ENCODE data around the gene DIDO1. TPM values are rescaled to one million over a fixed set of nuclear protein-coding genes. Genes with fewer than 3 reads are reported as not detected.

The DIDO1 gene
- total RNA-seq, 1 experiment from 2014 or later, result 85.9 TPM

- Histone ChIP-seq H4K91ac (ENCODE audit: insufficient read length, low read depth, low read length) (no peak overlapping the region), H3K18ac (ENCODE audit: insufficient read length, low read depth, low read length) (no peak overlapping the region), H2BK120ac (ENCODE audit: low read depth, low read length, poor library complexity, severe bottlenecking) (no peak overlapping the region), H2BK20ac (ENCODE audit: low read depth, low read length, poor library complexity, severe bottlenecking) (no peak overlapping the region), H3K56ac (ENCODE audit: insufficient read length, low read depth, low read length) (no peak overlapping the region), H3K79me1 (ENCODE audit: insufficient read depth, low read depth, low read length, poor library complexity, severe bottlenecking) (peaks cover 26% of the 10 kb centered on the region), H2AK5ac (ENCODE audit: insufficient read length, low read length) (no peak overlapping the region), H3K4me1 (ENCODE audit: insufficient read depth, low read length) (no peaks in the 10 kb centered on the region; the same call in 1 of the 2 replicates), H3K79me2 (ENCODE audit: insufficient read depth, low read length) (peaks cover 49% of the 10 kb centered on the region; the same call in 1 of the 2 replicates), H2BK5ac (ENCODE audit: insufficient read length, low read length) (no peak overlapping the region), H2BK12ac (ENCODE audit: insufficient read length, low read depth, low read length) (no peak overlapping the region), H3K4me2 (ENCODE audit: insufficient read depth, insufficient read length, low read length) (no peak overlapping the region), H3K23ac (ENCODE audit: insufficient read length, low read depth, low read length) (no peak overlapping the region), H4K8ac (replicated peaks; ENCODE audit: insufficient read length, low read depth, low read length) (no peak overlapping the region), H3K27me3 (ENCODE audit: insufficient read depth, low read length) (no peaks in the 10 kb centered on the region), H3T11ph (ENCODE audit: low read length) (no peak overlapping the region), H3K27ac (ENCODE audit: insufficient read length, low read depth, low read length) (no peak overlapping the region), H2AFZ (ENCODE audit: low read length) (no peak overlapping the region), H3K9ac (ENCODE audit: extremely low read depth, insufficient read length, low read length) (no peak overlapping the region), H4K20me1 (ENCODE audit: control insufficient read depth, insufficient read depth, insufficient read length) (peaks cover 2% of the 10 kb centered on the region), H2BK15ac (ENCODE audit: low read depth, low read length) (no peak overlapping the region), H4K5ac (ENCODE audit: insufficient read length, low read depth, low read length) (no peak overlapping the region), H3K4ac (ENCODE audit: low read depth, low read length) (no peak overlapping the region), H3K14ac (ENCODE audit: insufficient read depth, low read length) (no peak overlapping the region), H3K23me2 (ENCODE audit: insufficient read length, low read depth, low read length, poor library complexity, severe bottlenecking) (no peaks in the 10 kb centered on the region), H3K9me3 (ENCODE audit: control insufficient read depth, low read depth, low read length) (no peaks in the 10 kb centered on the region)
- no CpG with 5 or more reads among the region's 11 CpGs for WGBS (ENCODE audit: extremely low coverage, insufficient read length, low lambda C conversion rate)
- no peaks in the 10 kb centered on the region for H3K9me3 Mint-ChIP-seq
- H3K4me1 Mint-ChIP-seq, result peaks cover 11 to 13% of the 10 kb centered on the region in 2 experiments
- H3K36me3 Mint-ChIP-seq (ENCODE audit: insufficient read depth in 1 of 3, low read depth in 3 of 3), result peaks cover 62 to 80% (median 77%) of the 10 kb centered on the region in 3 experiments
- TF ChIP-seq, protein P1, sequence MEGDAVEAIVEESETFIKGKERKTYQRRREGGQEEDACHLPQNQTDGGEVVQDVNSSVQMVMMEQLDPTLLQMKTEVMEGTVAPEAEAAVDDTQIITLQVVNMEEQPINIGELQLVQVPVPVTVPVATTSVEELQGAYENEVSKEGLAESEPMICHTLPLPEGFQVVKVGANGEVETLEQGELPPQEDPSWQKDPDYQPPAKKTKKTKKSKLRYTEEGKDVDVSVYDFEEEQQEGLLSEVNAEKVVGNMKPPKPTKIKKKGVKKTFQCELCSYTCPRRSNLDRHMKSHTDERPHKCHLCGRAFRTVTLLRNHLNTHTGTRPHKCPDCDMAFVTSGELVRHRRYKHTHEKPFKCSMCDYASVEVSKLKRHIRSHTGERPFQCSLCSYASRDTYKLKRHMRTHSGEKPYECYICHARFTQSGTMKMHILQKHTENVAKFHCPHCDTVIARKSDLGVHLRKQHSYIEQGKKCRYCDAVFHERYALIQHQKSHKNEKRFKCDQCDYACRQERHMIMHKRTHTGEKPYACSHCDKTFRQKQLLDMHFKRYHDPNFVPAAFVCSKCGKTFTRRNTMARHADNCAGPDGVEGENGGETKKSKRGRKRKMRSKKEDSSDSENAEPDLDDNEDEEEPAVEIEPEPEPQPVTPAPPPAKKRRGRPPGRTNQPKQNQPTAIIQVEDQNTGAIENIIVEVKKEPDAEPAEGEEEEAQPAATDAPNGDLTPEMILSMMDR (conservative IDR thresholded peaks at IDR 0.05), result no peak
- no peak for DNase-seq
- no peak overlapping the region for H3K4me3 Mint-ChIP-seq
- peak overlapping the region; percentile 16 to 81 (median 57); a peak in 4 of 7 replicates for H3K27ac Mint-ChIP-seq
- no peaks in the 10 kb centered on the region for H3K27me3 Mint-ChIP-seq (ENCODE audit: low read depth)
Measured at GRCh38 chr20:62910217-62910766, 16.0 kb downstream of the DIDO1 start.
